K562 (cell line): ENCODE data around the gene GMEB2. TPM values are rescaled to one million over a fixed set of nuclear protein-coding genes. Genes with fewer than 3 reads are reported as not detected.
A peak's percentile ranks its signal among the peaks of the same experiment; 100 is the strongest.

Experiments used
- ATAC-seq: fragments of 200-7000 bp; cut with Tn5 transposase; 3 replicates; pipeline ENCODE4 v1.9.1; 2020; ENCODE audit warnings: moderate library complexity
- BruUV-seq: library from RNA; stranded (reverse); fragments of 400-500 nt; replicated peaks from 2 replicates; lab custom pipeline; 2021; lab: Mats Ljungman, UMichigan
- CTCF ChIA-PET: fragments of 300-600 bp; formaldehyde crosslinking; extraction: SDS; loops from one replicate; lab custom pipeline; 2021; ENCODE audit warnings: low intra/inter-chr PET ratio; lab: Yijun Ruan, JAX
- POLR2A ChIA-PET: fragments of 300-600, 350-650 bp; sonication (Branson Sonifier 250); formaldehyde crosslinking; extraction: SDS; loops from one replicate; lab custom pipeline; 2021; ENCODE audit warnings: antibody characterized with exemption, inconsistent platforms; lab: Yijun Ruan, JAX
- DNase-seq, 4 experiments: peaks; one replicate each; pipeline versions ENCODE4 v3.0.0 to v3.0.0-alpha.2; 2011 to 2018; ENCODE audit warnings: low spot score in 3 of 4, mixed read lengths in 3 of 4; ENCODE audit errors: extremely low read depth in 1 of 4
- FAIRE-seq: peaks from 2 replicates; lab custom pipeline; 2011; peaks lifted over from hg19 to GRCh38; lab: Jason Lieb, UNC
- H2AFZ ChIP-seq: 2 replicates; pipeline ENCODE4 v1.6.0; 2011; ENCODE audit warnings: low read depth, low read length, control low read depth, inconsistent platforms
- H3K27ac ChIP-seq: fragments of 200-600 bp; 3 replicates; pipeline ENCODE4 v1.8.0; 2011; ENCODE audit warnings: low read depth, mild to moderate bottlenecking, control low read depth, inconsistent platforms, low read length, moderate library complexity, mixed read lengths; ENCODE audit errors: extremely low read depth
- H3K27me3 ChIP-seq, 2 experiments: fragments of 300-600 bp in 1 of 2; 2 replicates in 1 of 2; 3 replicates in 1 of 2; pipeline versions ENCODE4 v1.6.0 to v1.8.0; 2011; ENCODE audit warnings: inconsistent platforms in 2 of 2, low read length in 2 of 2, mild to moderate bottlenecking in 1 of 2, mixed read lengths in 1 of 2, moderate library complexity in 1 of 2; ENCODE audit not compliant: control insufficient read depth in 2 of 2, insufficient read depth in 2 of 2
- H3K36me3 ChIP-seq: fragments of 300-600 bp; 3 replicates; pipeline ENCODE4 v1.8.0; 2011; ENCODE audit warnings: mild to moderate bottlenecking, low read length, inconsistent platforms; ENCODE audit not compliant: control insufficient read depth, insufficient read depth
- H3K4me1 ChIP-seq, 2 experiments: fragments of 200-600 bp in 1 of 2; replicated peaks in 1 of 2; 2 replicates in 1 of 2; 3 replicates in 1 of 2; pipeline versions ENCODE4 v1.5.1 to v1.8.0; 2011; ENCODE audit warnings: inconsistent platforms in 2 of 2, low read length in 2 of 2, mild to moderate bottlenecking in 1 of 2, mixed read lengths in 1 of 2, moderate library complexity in 1 of 2; ENCODE audit not compliant: control insufficient read depth in 2 of 2, insufficient read depth in 2 of 2
- H3K4me2 ChIP-seq: 2 replicates; pipeline ENCODE4 v1.6.1; 2011; ENCODE audit warnings: low read length, control low read depth, inconsistent platforms, mixed read lengths; ENCODE audit not compliant: insufficient read depth
- H3K4me3 ChIP-seq: fragments of 200-600 bp; sonication (generic), shearing (Covaris generic); 2 replicates; pipeline ENCODE4 v1.5.1; 2016; ENCODE audit warnings: control low read depth, inconsistent platforms
- H3K79me2 ChIP-seq: fragments of 200-600 bp; 3 replicates; pipeline ENCODE4 v1.8.0; 2011; ENCODE audit warnings: low read length, inconsistent platforms; ENCODE audit not compliant: control insufficient read depth, insufficient read depth
- H3K9ac ChIP-seq, 2 experiments: 2 replicates each; pipeline versions ENCODE4 v1.6.0 to v1.6.1; 2011; ENCODE audit warnings: low read depth in 2 of 2, low read length in 2 of 2, control low read depth in 1 of 2, inconsistent platforms in 1 of 2, mild to moderate bottlenecking in 1 of 2, mixed read lengths in 1 of 2; ENCODE audit not compliant: insufficient read depth in 1 of 2
- H3K9me1 ChIP-seq: one replicate; pipeline ENCODE4 v1.6.0; 2011; ENCODE audit warnings: inconsistent platforms, mild to moderate bottlenecking, low read length, moderate library complexity; ENCODE audit not compliant: control insufficient read depth, insufficient read depth
- H3K9me3 ChIP-seq: replicated peaks from 2 replicates; pipeline ENCODE4 v1.5.1; 2011; ENCODE audit warnings: low read depth, low read length, inconsistent platforms; ENCODE audit not compliant: control insufficient read depth, insufficient read depth
- H4K20me1 ChIP-seq: replicated peaks from 2 replicates; pipeline ENCODE4 v1.6.1; 2011; ENCODE audit warnings: low read length, inconsistent platforms, mixed read lengths; ENCODE audit not compliant: control insufficient read depth, insufficient read depth
- CTBP1 ChIP-seq: fragments of 450-650 bp; IDR thresholded peaks from 2 replicates; pipeline ENCODE4 v1.6.1; 2016; ENCODE audit warnings: borderline replicate concordance
- EP300 ChIP-seq: IDR thresholded peaks from 2 replicates; pipeline ENCODE4 v1.6.1; 2012; ENCODE audit warnings: low read length, improper control_type of control experiment
- ESRRA ChIP-seq: fragments of 450-650 bp; IDR thresholded peaks from 2 replicates; pipeline ENCODE4 v1.6.1; 2014; ENCODE audit warnings: low read depth, mild to moderate bottlenecking, moderate library complexity, borderline replicate concordance
- SNAPC5 ChIP-seq: fragments of 250-450 bp; sonication (Bioruptor Pico); IDR thresholded peaks from 2 replicates; pipeline ENCODE4 v1.8.0; 2021; ENCODE audit warnings: moderate library complexity, mild to moderate bottlenecking, inconsistent platforms
- ZBTB1 ChIP-seq: sonication (generic); formaldehyde crosslinking; IDR thresholded peaks from 2 replicates; pipeline ENCODE4 v1.8.1; 2023; ENCODE audit warnings: missing genetic modification reagents, low read depth, mild to moderate bottlenecking, borderline replicate concordance
- ZBTB33 ChIP-seq: sonication (generic); formaldehyde crosslinking; IDR thresholded peaks from 2 replicates; pipeline ENCODE4 v1.8.1; 2023; ENCODE audit warnings: mild to moderate bottlenecking, missing genetic modification reagents
- ZFX ChIP-seq: sonication (generic); formaldehyde crosslinking; IDR thresholded peaks from 2 replicates; pipeline ENCODE4 v1.8.0; 2022; ENCODE audit warnings: mild to moderate bottlenecking, missing genetic modification reagents, moderate library complexity
- WGBS: fragments of 100-300 bp; shearing (Covaris generic); methylation state at CpG from one replicate; pipeline ENCODE4 v1.1.6; 2016; ENCODE audit warnings: low coverage, mixed read lengths; ENCODE audit not compliant: insufficient coverage; ENCODE audit errors: missing lambda C conversion rate; 5-methylcytosine and 5-hydroxymethylcytosine counted together
- in situ Hi-C: fragments of 300-500 bp; cut with MboI; formaldehyde crosslinking; loops from 4 replicates; pipeline ENCODE4 v1.15.0; 2018; ENCODE audit warnings: inconsistent platforms, mixed read lengths
- intact Hi-C: fragments of 100-400 bp; cut with micrococcal nuclease; formaldehyde crosslinking; loops from 2 replicates; pipeline ENCODE4 v1.14.2; 2022
- polyA plus RNA-seq, 8 experiments: library from polyadenylated mRNA; depleted of rRNA in 4 of 8; stranded (reverse) in 5 of 8; unstranded in 3 of 8; fragments of >200 nt; fragmentation: Nextera tagmentation in 2 of 8; fragmentation: Illumina TruSeq in 1 of 8; extraction: Ambion mirVana in 2 of 8; extraction: Trizol in 1 of 8; gene quantifications; 2 replicates each; pipeline versions ENCODE4 v1.2.1 to v1.2.3, GENCODE V29; 2011 to 2014; ENCODE audit warnings: inconsistent platforms in 1 of 8, missing spikeins in 1 of 8
- total RNA-seq, 7 experiments: library from RNA; depleted of rRNA in 6 of 7; stranded (reverse); fragments of >200 nt in 6 of 7; fragmentation: Illumina TruSeq in 2 of 7; extraction: Trizol in 2 of 7; gene quantifications; 2 replicates each; pipeline versions ENCODE4 v1.2.1 to v1.2.3, GENCODE V29; 2011 to 2021; ENCODE audit warnings: low replicate concordance in 1 of 7

The GMEB2 gene
- total and polyA plus RNA-seq, 9 of the 15 experiments (the other 6 are each of a cell fraction or from before 2014, with no cell fraction given), result 0.03 to 13.9 (median 6.3) TPM

DNA sequence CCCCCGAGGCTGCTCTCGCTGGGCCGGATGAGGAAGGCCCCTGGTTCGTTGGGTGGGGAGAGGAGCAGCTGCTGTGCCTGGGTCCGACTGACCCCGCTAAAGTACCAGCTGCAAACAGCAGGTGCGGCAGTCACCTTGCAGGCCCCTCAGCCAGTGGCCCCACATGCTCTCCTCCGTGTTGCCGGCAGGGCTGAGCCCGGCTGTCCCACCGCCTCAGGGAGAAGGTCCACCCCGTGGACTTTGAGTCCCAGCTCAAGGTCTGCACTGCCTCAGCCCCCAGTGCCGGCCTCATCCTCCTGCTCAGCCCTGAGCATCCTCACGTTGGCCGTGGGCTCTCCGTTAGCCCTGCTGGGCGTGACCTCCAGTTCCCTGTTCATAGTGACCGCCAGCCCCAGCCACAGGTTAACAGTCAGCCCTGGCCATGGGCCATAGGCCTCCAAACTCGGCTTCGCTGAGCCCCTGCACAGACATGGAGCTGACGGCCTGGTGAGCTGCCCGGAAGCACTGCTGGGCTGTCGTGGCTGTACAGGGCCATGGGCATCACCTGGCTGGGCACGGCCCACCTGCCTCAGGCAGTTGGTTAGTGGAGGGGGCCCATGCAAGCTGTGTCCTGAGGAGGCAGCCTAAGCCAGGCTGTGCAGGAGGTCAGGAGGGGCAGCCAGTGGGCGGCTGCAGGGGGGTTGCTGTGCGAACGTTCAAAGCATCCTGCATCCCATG is 82.5 kb downstream of the GMEB2 start:
- POLR2A ChIA-PET, result interaction anchor here (1.3 to 1.4 kb wide), 2 partner anchors 24 to 33 kb away, joined by 3 to 5 read pairs; partner anchors contain the start of gene PPDPF
- no peak for FAIRE-seq
- no peak overlapping the region for H3K4me2 ChIP-seq
- 11% methylated on average over 23 of the region's 27 CpGs for WGBS
- no peak overlapping the region for H3K27ac ChIP-seq
- H3K4me1 ChIP-seq, result peaks cover 0 to 88% of the 10 kb centered on the region in 2 experiments; a peak in 3 of 5 replicates
- H3K27me3 ChIP-seq, result peaks cover 0 to 47% of the 10 kb centered on the region in 2 experiments; a peak in 4 of 5 replicates
- no peaks in the 10 kb centered on the region for H3K36me3 ChIP-seq
- H3K4me3 ChIP-seq, result no peak overlapping the region
- peak overlapping the region in 1 of 2 experiments; percentile 58; a peak in 2 of 4 replicates for H3K9ac ChIP-seq
- CTCF ChIA-PET, result no interaction called here
- no TSS peak for BruUV-seq
- H2AFZ ChIP-seq, result no peak overlapping the region
- in situ Hi-C loops (no loop called here), intact Hi-C loops (no loop called here)
- ATAC-seq, result peak; percentile 60
- H3K9me3 ChIP-seq, result no peaks in the 10 kb centered on the region
- no peak for TF ChIP-seq SNAPC5 (CRISPR knock-in tag)
- peak; percentile 64; the same call in 1 of the 2 replicates for TF ChIP-seq ZBTB33
- 0 out of 2 replicates have a peak, but pooled peaks have one; percentile 26 for TF ChIP-seq ZFX (CRISPR knock-in tag)
- no peak for TF ChIP-seq EP300
- 0 out of 2 replicates have a peak, but pooled peaks have one; percentile 29 for TF ChIP-seq ESRRA
- peak; percentile 39; the same call in 1 of the 2 replicates for TF ChIP-seq CTBP1
- no peak for TF ChIP-seq ZBTB1 (CRISPR knock-in tag)
- peaks cover 3% of the 10 kb centered on the region for H4K20me1 ChIP-seq
- no peaks in the 10 kb centered on the region for H3K79me2 ChIP-seq
- peak in 1 of 4 experiments; percentile 23 for DNase-seq
- H3K9me1 ChIP-seq, result no peaks in the 10 kb centered on the region
